ENCODE results near the gene SIX6. TPM values are rescaled to one million over a fixed set of nuclear protein-coding genes. Genes with fewer than 3 reads are reported as not detected.

The SIX6 gene
- total and polyA plus RNA-seq, 7 experiments from 2014 or later = not detected

GRCh38 chr14:60488175-60488574 lies 20.8 kb upstream of the SIX6 start:
- ATAC-seq = no peak
- Histone ChIP-seq H3K36me3 (ENCODE audit: control insufficient read depth in 2 of 3, insufficient read depth in 3 of 3, low read length in 3 of 3) (no peaks in the 10 kb centered on the region), H3K9me3 (ENCODE audit: control insufficient read depth in 2 of 3, low read length in 3 of 3) (no peaks in the 10 kb centered on the region), H3K27ac (ENCODE audit: low read depth, low read length) (no peak overlapping the region), H3K27me3 (ENCODE audit: control insufficient read depth in 2 of 2, insufficient read depth in 2 of 2, low read length in 2 of 2) (peaks cover 0 to 17% of the 10 kb centered on the region in 2 donors), H3K4me1 (ENCODE audit: control insufficient read depth in 2 of 2, insufficient read depth in 2 of 2, low read length in 2 of 2) (no peaks in the 10 kb centered on the region), H3K4me3 (ENCODE audit: low read length) (no peak overlapping the region)
- intact Hi-C loops (cut with micrococcal nuclease) = no loop called here
- Mint-ChIP-seq H3K4me1 (peaks cover 0 to 8% (median 3%) of the 10 kb centered on the region in 7 donors), H3K36me3 (no peaks in the 10 kb centered on the region), H3K27ac (no peak overlapping the region), H3K27me3 (peaks cover 10 to 37% (median 30%) of the 10 kb centered on the region in 5 donors), H3K9me3 (peaks cover 0 to 18% (median 5%) of the 10 kb centered on the region in 11 donors), H3K4me3 (no peak overlapping the region)
- ChIA-PET POLR2A (no interaction called here), CTCF (no interaction called here)
- no peak for DNase-seq

GRCh38 chr14:60490270-60490669 lies 18.7 kb upstream of the SIX6 start:
- Mint-ChIP-seq H3K27me3 (peaks cover 2 to 27% (median 15%) of the 10 kb centered on the region in 5 donors), H3K4me1 (peaks cover 0 to 8% (median 2%) of the 10 kb centered on the region in 7 donors), H3K27ac (no peak overlapping the region), H3K9me3 (peaks cover 0 to 10% (median 0%) of the 10 kb centered on the region in 11 donors), H3K36me3 (peaks cover 0 to 3% (median 0%) of the 10 kb centered on the region in 5 donors), H3K4me3 (no peak overlapping the region)
- no peak overlapping the region for H3K27ac ChIP-seq (ENCODE audit: low read depth, low read length)
- no peaks in the 10 kb centered on the region for H3K4me1 ChIP-seq (ENCODE audit: control insufficient read depth in 2 of 2, insufficient read depth in 2 of 2, low read length in 2 of 2)
- intact Hi-C loops (cut with micrococcal nuclease) = no loop called here
- ATAC-seq (no peak), DNase-seq (no peak)
- POLR2A ChIA-PET = no interaction called here
- no peaks in the 10 kb centered on the region for H3K9me3 ChIP-seq (ENCODE audit: control insufficient read depth in 2 of 3, low read length in 3 of 3)
- peaks cover 0 to 10% of the 10 kb centered on the region in 2 donors for H3K27me3 ChIP-seq (ENCODE audit: control insufficient read depth in 2 of 2, insufficient read depth in 2 of 2, low read length in 2 of 2)
- no peak overlapping the region for H3K4me3 ChIP-seq (ENCODE audit: low read length)
- CTCF ChIA-PET = no interaction called here
- no peaks in the 10 kb centered on the region for H3K36me3 ChIP-seq (ENCODE audit: control insufficient read depth in 2 of 3, insufficient read depth in 3 of 3, low read length in 3 of 3)

GRCh38 chr14:60495946-60496345 lies 13.0 kb upstream of the SIX6 start:
- no peaks in the 10 kb centered on the region for H3K4me1 ChIP-seq (ENCODE audit: control insufficient read depth in 2 of 2, insufficient read depth in 2 of 2, low read length in 2 of 2)
- Mint-ChIP-seq H3K9me3 (peaks cover 0 to 8% (median 0%) of the 10 kb centered on the region in 11 donors), H3K27me3 (peaks cover 6 to 60% (median 37%) of the 10 kb centered on the region in 5 donors), H3K4me1 (no peaks in the 10 kb centered on the region), H3K27ac (no peak overlapping the region), H3K36me3 (peaks cover 0 to 5% (median 0%) of the 10 kb centered on the region in 5 donors), H3K4me3 (no peak overlapping the region)
- intact Hi-C loops (cut with micrococcal nuclease) = no loop called here
- POLR2A ChIA-PET = no interaction called here
- no peak overlapping the region for H3K4me3 ChIP-seq (ENCODE audit: low read length)
- CTCF ChIA-PET = no interaction called here
- no peak for ATAC-seq
- H3K9me3 ChIP-seq (ENCODE audit: control insufficient read depth in 2 of 3, low read length in 3 of 3) = no peaks in the 10 kb centered on the region
- DNase-seq = no peak
- no peaks in the 10 kb centered on the region for H3K36me3 ChIP-seq (ENCODE audit: control insufficient read depth in 2 of 3, insufficient read depth in 3 of 3, low read length in 3 of 3)
- H3K27me3 ChIP-seq (ENCODE audit: control insufficient read depth in 2 of 2, insufficient read depth in 2 of 2, low read length in 2 of 2) = peaks cover 0 to 3% of the 10 kb centered on the region in 2 donors
- H3K27ac ChIP-seq (ENCODE audit: low read depth, low read length) = no peak overlapping the region

DNA sequence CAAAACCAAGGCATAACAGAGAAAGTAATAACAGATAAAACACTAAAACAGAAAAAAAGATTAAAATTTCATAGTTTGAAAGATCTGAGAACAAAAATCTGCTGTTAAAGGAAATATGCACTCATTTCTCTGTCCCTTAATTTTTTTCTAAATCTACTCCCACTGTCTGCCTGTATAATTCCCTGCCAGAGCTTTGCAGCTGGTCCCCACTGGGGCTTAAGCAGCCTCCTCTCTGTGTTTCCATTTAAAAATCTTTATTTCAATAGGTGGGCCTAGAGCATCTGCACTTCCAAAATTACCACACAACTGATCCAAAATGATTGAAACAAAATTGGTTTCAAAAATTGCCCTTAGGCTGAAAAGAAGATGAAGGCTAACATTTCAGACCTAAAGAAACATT lies 6.4 kb upstream of the SIX6 start:
- Histone ChIP-seq H3K36me3 (ENCODE audit: control insufficient read depth in 2 of 3, insufficient read depth in 3 of 3, low read length in 3 of 3) (no peaks in the 10 kb centered on the region), H3K27me3 (ENCODE audit: control insufficient read depth in 2 of 2, insufficient read depth in 2 of 2, low read length in 2 of 2) (peaks cover 0 to 6% of the 10 kb centered on the region in 2 donors), H3K4me1 (ENCODE audit: control insufficient read depth in 2 of 2, insufficient read depth in 2 of 2, low read length in 2 of 2) (no peaks in the 10 kb centered on the region), H3K9me3 (ENCODE audit: control insufficient read depth in 2 of 3, low read length in 3 of 3) (no peaks in the 10 kb centered on the region), H3K4me3 (ENCODE audit: low read length) (no peak overlapping the region), H3K27ac (ENCODE audit: low read depth, low read length) (no peak overlapping the region)
- Mint-ChIP-seq H3K27ac (no peak overlapping the region), H3K4me1 (peaks cover 0 to 5% (median 4%) of the 10 kb centered on the region in 7 donors), H3K27me3 (peaks cover 58 to 92% (median 74%) of the 10 kb centered on the region in 5 donors), H3K9me3 (peaks cover 0 to 10% (median 0%) of the 10 kb centered on the region in 11 donors), H3K36me3 (peaks cover 0 to 3% (median 0%) of the 10 kb centered on the region in 5 donors), H3K4me3 (no peak overlapping the region)
- ChIA-PET CTCF (no interaction called here), POLR2A (no interaction called here)
- intact Hi-C loops (cut with micrococcal nuclease) = no loop called here
- ATAC-seq (no peak), DNase-seq (no peak)

GRCh38 chr14:60505448-60505847 lies 3.5 kb upstream of the SIX6 start:
- intact Hi-C loops (cut with micrococcal nuclease) = no loop called here
- H3K9me3 ChIP-seq (ENCODE audit: control insufficient read depth in 2 of 3, low read length in 3 of 3) = no peaks in the 10 kb centered on the region
- H3K4me3 Mint-ChIP-seq = no peak overlapping the region
- H3K27ac ChIP-seq (ENCODE audit: low read depth, low read length) = no peak overlapping the region
- H3K27me3 ChIP-seq (ENCODE audit: control insufficient read depth in 2 of 2, insufficient read depth in 2 of 2, low read length in 2 of 2) = peaks cover 7 to 16% of the 10 kb centered on the region in 2 donors
- H3K9me3 Mint-ChIP-seq = peaks cover 0 to 12% (median 0%) of the 10 kb centered on the region in 11 donors
- DNase-seq (no peak), ATAC-seq (no peak)
- no peaks in the 10 kb centered on the region for H3K36me3 ChIP-seq (ENCODE audit: control insufficient read depth in 2 of 3, insufficient read depth in 3 of 3, low read length in 3 of 3)
- CTCF ChIA-PET = no interaction called here
- no peak overlapping the region for H3K27ac Mint-ChIP-seq
- H3K36me3 Mint-ChIP-seq = peaks cover 0 to 4% (median 3%) of the 10 kb centered on the region in 5 donors
- H3K4me1 Mint-ChIP-seq = peaks cover 3 to 27% (median 18%) of the 10 kb centered on the region in 7 donors
- peaks cover 80 to 85% (median 81%) of the 10 kb centered on the region in 5 donors for H3K27me3 Mint-ChIP-seq
- POLR2A ChIA-PET = no interaction called here
- no peak overlapping the region for H3K4me3 ChIP-seq (ENCODE audit: low read length)
- H3K4me1 ChIP-seq (ENCODE audit: control insufficient read depth in 2 of 2, insufficient read depth in 2 of 2, low read length in 2 of 2) = peaks cover 0 to 9% of the 10 kb centered on the region in 2 donors

DNA sequence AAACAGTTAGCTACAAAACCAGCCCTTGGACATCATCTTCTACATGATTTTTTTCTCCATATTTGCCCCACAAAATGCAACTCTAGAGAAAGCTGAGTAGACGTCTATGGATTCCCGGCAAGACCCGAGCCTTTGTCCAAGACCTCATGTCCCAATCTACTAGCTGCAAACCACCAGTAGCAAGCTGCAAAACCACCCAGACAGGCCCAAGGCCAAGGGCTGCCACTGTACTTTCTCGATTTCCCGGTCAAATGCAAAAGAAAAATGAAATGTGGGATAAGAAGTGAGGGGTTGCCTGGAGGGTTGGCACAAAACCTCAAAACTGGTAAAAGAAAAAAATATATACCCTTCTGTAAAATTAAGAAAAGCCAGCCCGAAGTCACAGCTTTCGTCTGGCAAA lies 2.9 kb upstream of the SIX6 start:
- Mint-ChIP-seq H3K27ac (no peak overlapping the region), H3K4me1 (peaks cover 3 to 32% (median 20%) of the 10 kb centered on the region in 7 donors), H3K4me3 (no peak overlapping the region), H3K9me3 (peaks cover 0 to 12% (median 0%) of the 10 kb centered on the region in 11 donors), H3K27me3 (peaks cover 79 to 87% (median 80%) of the 10 kb centered on the region in 5 donors), H3K36me3 (peaks cover 0 to 4% (median 3%) of the 10 kb centered on the region in 5 donors)
- no peak for DNase-seq
- H3K4me3 ChIP-seq (ENCODE audit: low read length) = no peak overlapping the region
- H3K9me3 ChIP-seq (ENCODE audit: control insufficient read depth in 2 of 3, low read length in 3 of 3) = no peaks in the 10 kb centered on the region
- CTCF ChIA-PET = no interaction called here
- peaks cover 0 to 15% of the 10 kb centered on the region in 2 donors for H3K4me1 ChIP-seq (ENCODE audit: control insufficient read depth in 2 of 2, insufficient read depth in 2 of 2, low read length in 2 of 2)
- H3K27ac ChIP-seq (ENCODE audit: low read depth, low read length) = no peak overlapping the region
- intact Hi-C loops (cut with micrococcal nuclease) = no loop called here
- no peak for ATAC-seq
- no peaks in the 10 kb centered on the region for H3K36me3 ChIP-seq (ENCODE audit: control insufficient read depth in 2 of 3, insufficient read depth in 3 of 3, low read length in 3 of 3)
- peaks cover 10 to 19% of the 10 kb centered on the region in 2 donors for H3K27me3 ChIP-seq (ENCODE audit: control insufficient read depth in 2 of 2, insufficient read depth in 2 of 2, low read length in 2 of 2)
- POLR2A ChIA-PET = no interaction called here

DNA sequence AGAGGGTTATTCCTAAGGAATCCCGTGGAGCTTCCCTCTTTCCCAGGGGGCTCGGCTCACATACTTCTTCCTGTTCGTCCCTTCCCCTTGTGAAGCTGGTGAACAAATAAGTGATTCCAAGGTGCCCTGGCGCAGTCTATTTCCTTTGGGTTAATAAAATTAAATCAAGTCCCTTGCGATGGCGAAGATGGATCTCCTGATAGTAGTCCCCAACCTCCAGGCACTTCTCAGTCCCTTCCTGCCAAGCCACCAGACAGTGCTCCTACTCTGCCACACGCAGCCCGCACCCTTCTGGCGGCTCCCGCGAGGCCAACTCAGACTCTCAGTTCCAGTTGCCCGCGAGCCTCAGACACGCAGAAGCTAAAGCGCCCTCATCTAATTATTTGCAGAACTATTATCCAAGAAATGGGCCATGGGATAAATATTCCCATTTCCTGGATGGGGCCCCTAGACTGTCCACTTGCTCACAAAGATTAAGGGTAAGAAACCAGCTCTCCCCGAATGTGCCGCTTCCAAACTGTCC lies 2.4 kb upstream of the SIX6 start:
- Histone ChIP-seq H3K4me3 (ENCODE audit: low read length) (no peak overlapping the region), H3K4me1 (ENCODE audit: control insufficient read depth in 2 of 2, insufficient read depth in 2 of 2, low read length in 2 of 2) (peaks cover 0 to 20% of the 10 kb centered on the region in 2 donors), H3K36me3 (ENCODE audit: control insufficient read depth in 2 of 3, insufficient read depth in 3 of 3, low read length in 3 of 3) (no peaks in the 10 kb centered on the region), H3K9me3 (ENCODE audit: control insufficient read depth in 2 of 3, low read length in 3 of 3) (no peaks in the 10 kb centered on the region), H3K27me3 (ENCODE audit: control insufficient read depth in 2 of 2, insufficient read depth in 2 of 2, low read length in 2 of 2) (peaks cover 10 to 22% of the 10 kb centered on the region in 2 donors), H3K27ac (ENCODE audit: low read depth, low read length) (no peak overlapping the region)
- Mint-ChIP-seq H3K27me3 (peaks cover 76 to 86% (median 78%) of the 10 kb centered on the region in 5 donors), H3K4me1 (peaks cover 3 to 37% (median 25%) of the 10 kb centered on the region in 7 donors), H3K4me3 (no peak overlapping the region), H3K9me3 (peaks cover 0 to 12% (median 0%) of the 10 kb centered on the region in 11 donors), H3K27ac (no peak overlapping the region), H3K36me3 (peaks cover 0 to 4% (median 3%) of the 10 kb centered on the region in 5 donors)
- POLR2A ChIA-PET = no interaction called here
- DNase-seq (no peak), ATAC-seq (no peak)
- CTCF ChIA-PET = no interaction called here
- intact Hi-C loops (cut with micrococcal nuclease) = no loop called here

All from naive thymus-derived CD4-positive, alpha-beta T cell (primary cell).